Neutrophil (primary cell): ENCODE results near the gene CFAP99.

Experiments
- H3K27ac ChIP-seq: fragments of 200-600 bp; sonication (generic); 2 replicates; pipeline ENCODE4 v1.5.1; 2016; ENCODE audit warnings: mild to moderate bottlenecking, moderate library complexity
- H3K27me3 ChIP-seq: fragments of 200-600 bp; sonication (generic); 2 replicates; pipeline ENCODE4 v1.6.0; 2016; ENCODE audit warnings: mild to moderate bottlenecking
- H3K36me3 ChIP-seq: fragments of 200-600 bp; sonication (generic); 2 replicates; pipeline ENCODE4 v1.5.1; 2017
- H3K4me1 ChIP-seq, 2 experiments: fragments of 200-600 bp in 1 of 2; sonication (generic) in 1 of 2; 1 replicate in 1 of 2; 2 replicates in 1 of 2; pipeline versions ENCODE4 v1.5.1 to v1.6.1; 2013 to 2016; ENCODE audit warnings: low read depth in 1 of 2, low read length in 1 of 2, mild to moderate bottlenecking in 1 of 2, moderate library complexity in 1 of 2; ENCODE audit not compliant: control insufficient read depth in 1 of 2, insufficient read depth in 1 of 2
- H3K4me3 ChIP-seq, 2 experiments: fragments of 200-600 bp in 1 of 2; sonication (generic) in 1 of 2; 1 replicate in 1 of 2; 2 replicates in 1 of 2; pipeline ENCODE4 v1.5.1; 2013 to 2016; ENCODE audit warnings: low read depth in 1 of 2, low read length in 1 of 2, mild to moderate bottlenecking in 1 of 2, moderate library complexity in 1 of 2
- H3K9me3 ChIP-seq: fragments of 200-600 bp; sonication (generic); 2 replicates; pipeline ENCODE4 v1.5.1; 2016
- CTCF ChIP-seq: fragments of 200-600 bp; sonication (generic); IDR thresholded peaks from 2 replicates; pipeline ENCODE4 v1.5.1; 2016; ENCODE audit warnings: antibody characterized with exemption

CFAP99 gene

GRCh38 chr4:2489081-2489805 is 70.5 kb downstream of the CFAP99 start:
- H3K27me3 ChIP-seq: no peaks in the 10 kb centered on the region
- H3K4me1 ChIP-seq: peaks cover 28 to 30% of the 10 kb centered on the region in 2 experiments
- no peak overlapping the region for H3K4me3 ChIP-seq
- H3K36me3 ChIP-seq: peaks cover 38% of the 10 kb centered on the region
- no peaks in the 10 kb centered on the region for H3K9me3 ChIP-seq
- H3K27ac ChIP-seq: no peak overlapping the region
- TF ChIP-seq CTCF: no peak

- peaks cover 20 to 22% of the 10 kb centered on the region in 2 experiments for H3K4me1 ChIP-seq
- no peak overlapping the region for H3K27ac ChIP-seq
- H3K9me3 ChIP-seq: no peaks in the 10 kb centered on the region
- peaks cover 38% of the 10 kb centered on the region for H3K36me3 ChIP-seq
- no peak for TF ChIP-seq CTCF
- H3K4me3 ChIP-seq: no peak overlapping the region
- no peaks in the 10 kb centered on the region for H3K27me3 ChIP-seq
Observed at GRCh38 chr4:2489841-2490552, 71.2 kb downstream of the CFAP99 start.

- Histone ChIP-seq H3K27ac (no peak overlapping the region), H3K36me3 (peaks cover 65% of the 10 kb centered on the region), H3K9me3 (no peaks in the 10 kb centered on the region), H3K4me3 (no peak overlapping the region), H3K27me3 (no peaks in the 10 kb centered on the region), H3K4me1 (no peaks in the 10 kb centered on the region)
- TF ChIP-seq CTCF: no peak
Observed at GRCh38 chr4:2492970-2493369, 74.2 kb downstream of the CFAP99 start.

- TF ChIP-seq CTCF: no peak
- Histone ChIP-seq H3K4me1 (no peaks in the 10 kb centered on the region), H3K36me3 (peaks cover 75% of the 10 kb centered on the region), H3K27me3 (no peaks in the 10 kb centered on the region), H3K27ac (peak overlapping the region; percentile 70), H3K9me3 (no peaks in the 10 kb centered on the region), H3K4me3 (no peak overlapping the region)
Observed at GRCh38 chr4:2494992-2495391, 76.2 kb downstream of the CFAP99 start.

GRCh38 chr4:2497324-2497723 is 78.6 kb downstream of the CFAP99 start:
- peaks cover 77% of the 10 kb centered on the region for H3K36me3 ChIP-seq

More at GRCh38 chr4:2497324-2497723, 78.6 kb downstream of the CFAP99 start:
- H3K4me3 ChIP-seq: no peak overlapping the region
- TF ChIP-seq CTCF: no peak
- no peak overlapping the region for H3K27ac ChIP-seq
- H3K27me3 ChIP-seq: no peaks in the 10 kb centered on the region
- no peaks in the 10 kb centered on the region for H3K9me3 ChIP-seq
- H3K4me1 ChIP-seq: no peaks in the 10 kb centered on the region
